ENCODE data around the gene LUC7L3.
"Not testable (repeated sequence)": the region's sequence is repeated elsewhere in the genome, so short reads cannot be mapped to it uniquely, and the experiment has no call there.

Gene LUC7L3

DNA sequence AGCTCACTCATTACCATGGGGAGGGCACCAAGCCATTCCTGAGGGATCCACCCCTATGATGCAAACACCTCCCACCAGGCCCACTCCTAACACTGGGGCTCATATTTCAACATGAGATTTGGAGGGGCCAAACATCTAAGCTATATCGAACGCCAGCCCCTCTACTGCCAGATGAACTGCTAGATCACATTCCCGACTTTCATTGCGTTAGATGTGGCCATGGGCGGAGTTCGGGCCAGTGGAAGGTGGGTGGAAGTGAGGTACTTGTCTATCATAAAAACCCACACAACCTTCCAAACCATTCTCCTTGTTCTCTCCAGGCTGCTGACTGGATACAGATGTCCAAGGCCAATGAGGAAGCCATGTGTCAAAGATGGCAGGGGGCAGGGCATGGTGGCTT lies 75.0 kb downstream of the LUC7L3 start:
- H3K27ac Mint-ChIP-seq = no peak overlapping the region
- DNase-seq (no peak), ATAC-seq (no peak)
- H3K4me3 Mint-ChIP-seq = no peak overlapping the region
- no peaks in the 10 kb centered on the region for H3K36me3 Mint-ChIP-seq (ENCODE audit: low read depth)
- no peaks in the 10 kb centered on the region for H3K9me3 Mint-ChIP-seq
- no peaks in the 10 kb centered on the region for H3K27me3 Mint-ChIP-seq
- no peaks in the 10 kb centered on the region for H3K4me1 Mint-ChIP-seq

DNA sequence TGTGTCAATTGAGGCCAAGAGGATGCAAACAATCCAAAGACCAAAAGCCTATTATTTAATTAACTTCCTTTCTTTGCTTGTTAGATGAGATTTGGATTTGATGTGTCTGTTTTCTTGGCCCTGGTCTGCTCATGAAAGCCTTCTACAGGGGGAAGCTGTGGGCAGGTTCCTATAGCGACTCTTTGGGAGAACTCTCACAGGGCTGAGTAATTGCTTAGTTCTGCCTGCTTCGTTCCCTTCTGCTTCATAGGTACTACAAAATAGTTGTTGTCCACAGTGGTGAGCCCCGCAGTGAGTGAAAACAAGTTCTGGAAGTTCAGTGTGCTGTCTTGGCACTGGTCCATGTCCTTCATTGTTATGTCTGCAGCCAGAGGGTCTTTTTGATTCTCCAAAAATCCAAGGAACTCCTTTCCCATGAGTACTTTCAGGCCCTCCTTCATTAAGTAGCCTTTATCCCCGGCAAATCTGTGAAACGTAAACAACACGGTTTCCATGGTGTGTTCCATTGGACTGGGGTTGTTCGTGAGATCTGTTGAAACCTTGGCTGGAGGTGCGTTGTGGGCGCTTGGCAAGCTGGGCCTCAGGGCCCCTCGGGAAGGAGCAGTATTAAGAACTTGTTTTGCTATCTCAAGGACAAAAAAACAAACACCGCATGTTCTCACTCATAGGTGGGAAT lies 77.9 kb downstream of the LUC7L3 start:
- no peaks in the 10 kb centered on the region for H3K9me3 Mint-ChIP-seq
- no peaks in the 10 kb centered on the region for H3K4me1 Mint-ChIP-seq
- H3K27ac Mint-ChIP-seq = no peak overlapping the region
- H3K36me3 Mint-ChIP-seq (ENCODE audit: low read depth) = no peaks in the 10 kb centered on the region
- no peak overlapping the region for H3K4me3 Mint-ChIP-seq
- no peaks in the 10 kb centered on the region for H3K27me3 Mint-ChIP-seq
- DNase-seq = no peak
- no peak for ATAC-seq

DNA sequence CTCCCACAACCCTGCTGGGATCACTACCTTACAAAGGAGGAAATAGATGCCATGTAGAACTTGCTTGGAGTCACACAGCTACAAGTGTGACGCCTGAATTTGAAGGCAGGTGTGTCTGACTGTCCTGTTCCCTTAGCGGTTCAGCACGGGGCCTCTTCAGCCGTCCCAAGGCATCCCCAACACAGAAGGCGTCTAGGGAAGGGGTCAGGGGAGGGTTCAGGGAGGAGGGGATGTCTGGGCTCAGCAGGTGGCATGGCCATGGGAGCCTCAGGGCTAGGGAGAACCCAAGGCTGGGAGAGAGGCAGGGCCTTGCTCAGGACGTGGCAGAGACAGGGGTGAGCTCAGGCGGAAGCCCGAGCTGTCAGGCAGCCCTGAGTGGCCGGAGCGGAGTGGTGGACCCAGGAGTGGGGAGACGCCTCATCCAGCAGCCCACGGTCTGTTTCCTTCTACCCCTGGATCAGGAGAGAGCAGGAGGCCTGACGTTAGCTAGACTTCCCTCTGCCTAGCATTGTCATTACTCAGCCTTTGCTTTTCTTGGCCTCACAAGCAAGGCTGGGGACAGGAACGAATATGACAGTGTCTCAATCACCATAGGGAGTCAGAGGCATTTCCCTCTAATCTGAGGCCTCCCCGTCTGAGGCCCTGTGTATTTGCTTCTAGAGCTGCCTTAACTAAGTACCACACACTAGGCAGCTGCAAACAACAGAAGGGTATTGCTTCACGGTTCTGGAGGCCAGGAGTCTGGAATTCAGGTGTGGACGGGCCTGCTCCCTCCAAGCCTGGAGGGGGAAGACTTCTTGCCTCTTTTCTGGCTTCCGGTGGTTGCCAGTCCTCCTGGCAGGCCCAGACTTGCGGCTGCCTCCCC lies 79.3 kb downstream of the LUC7L3 start:
- no peak overlapping the region for H3K4me3 Mint-ChIP-seq
- H3K27ac Mint-ChIP-seq = no peak overlapping the region
- H3K4me1 Mint-ChIP-seq = no peaks in the 10 kb centered on the region
- ATAC-seq (no peak), DNase-seq (no peak)
- no peaks in the 10 kb centered on the region for H3K9me3 Mint-ChIP-seq
- H3K36me3 Mint-ChIP-seq (ENCODE audit: low read depth) = no peaks in the 10 kb centered on the region
- no peaks in the 10 kb centered on the region for H3K27me3 Mint-ChIP-seq

DNA sequence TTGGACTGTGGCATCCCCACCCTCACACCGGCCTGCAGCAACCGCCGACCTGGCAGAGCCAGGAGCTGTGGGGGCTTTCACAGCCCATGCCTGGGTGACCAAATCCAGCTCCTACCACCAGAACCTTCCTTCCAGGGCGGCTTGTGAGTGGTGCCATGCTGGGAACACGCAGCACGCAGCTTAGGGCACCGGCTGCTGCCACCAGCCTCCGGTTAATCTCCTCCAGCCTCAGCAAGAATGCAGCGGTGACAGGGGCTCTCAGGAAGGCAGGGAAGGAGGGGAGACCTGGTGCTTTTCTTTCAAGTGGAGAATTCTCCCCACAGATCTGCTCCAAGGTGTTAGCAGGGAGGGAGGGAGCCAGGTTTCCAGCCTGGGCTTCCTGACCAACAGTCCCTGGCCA lies 80.2 kb downstream of the LUC7L3 start:
- Mint-ChIP-seq H3K27ac (no peak overlapping the region), H3K36me3 (ENCODE audit: low read depth) (no peaks in the 10 kb centered on the region), H3K27me3 (no peaks in the 10 kb centered on the region), H3K4me3 (no peak overlapping the region), H3K9me3 (no peaks in the 10 kb centered on the region), H3K4me1 (no peaks in the 10 kb centered on the region)
- ATAC-seq (no peak), DNase-seq (no peak)

DNA sequence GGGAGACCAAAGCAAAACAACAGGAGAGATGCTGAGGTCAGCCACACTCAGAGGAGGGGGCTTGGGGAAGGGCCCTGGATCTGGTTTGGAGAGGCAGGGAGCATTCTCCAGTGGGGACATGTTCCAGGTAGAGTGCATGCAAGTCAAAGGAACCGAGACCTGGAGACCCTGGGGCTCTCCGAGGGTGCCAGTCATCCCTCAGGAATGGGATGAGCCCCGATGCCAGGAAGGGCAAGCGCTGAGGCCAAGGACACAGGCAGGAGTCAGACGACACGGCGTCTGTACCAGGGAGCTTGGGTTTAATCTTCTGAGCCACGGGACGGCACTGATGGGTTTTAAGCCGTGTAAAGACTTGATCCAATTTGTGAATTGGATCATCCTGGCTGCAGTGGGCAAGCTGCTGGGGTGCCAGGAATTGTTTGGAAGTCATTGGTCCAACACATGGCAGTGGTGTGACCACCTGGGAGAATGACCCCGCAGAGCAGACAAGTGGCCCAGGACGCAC lies 80.8 kb downstream of the LUC7L3 start:
- no peaks in the 10 kb centered on the region for H3K36me3 Mint-ChIP-seq (ENCODE audit: low read depth)
- H3K27me3 Mint-ChIP-seq = no peaks in the 10 kb centered on the region
- no peaks in the 10 kb centered on the region for H3K4me1 Mint-ChIP-seq
- no peaks in the 10 kb centered on the region for H3K9me3 Mint-ChIP-seq
- no peak for ATAC-seq
- no peak overlapping the region for H3K4me3 Mint-ChIP-seq
- DNase-seq = no peak
- H3K27ac Mint-ChIP-seq = no peak overlapping the region

DNA sequence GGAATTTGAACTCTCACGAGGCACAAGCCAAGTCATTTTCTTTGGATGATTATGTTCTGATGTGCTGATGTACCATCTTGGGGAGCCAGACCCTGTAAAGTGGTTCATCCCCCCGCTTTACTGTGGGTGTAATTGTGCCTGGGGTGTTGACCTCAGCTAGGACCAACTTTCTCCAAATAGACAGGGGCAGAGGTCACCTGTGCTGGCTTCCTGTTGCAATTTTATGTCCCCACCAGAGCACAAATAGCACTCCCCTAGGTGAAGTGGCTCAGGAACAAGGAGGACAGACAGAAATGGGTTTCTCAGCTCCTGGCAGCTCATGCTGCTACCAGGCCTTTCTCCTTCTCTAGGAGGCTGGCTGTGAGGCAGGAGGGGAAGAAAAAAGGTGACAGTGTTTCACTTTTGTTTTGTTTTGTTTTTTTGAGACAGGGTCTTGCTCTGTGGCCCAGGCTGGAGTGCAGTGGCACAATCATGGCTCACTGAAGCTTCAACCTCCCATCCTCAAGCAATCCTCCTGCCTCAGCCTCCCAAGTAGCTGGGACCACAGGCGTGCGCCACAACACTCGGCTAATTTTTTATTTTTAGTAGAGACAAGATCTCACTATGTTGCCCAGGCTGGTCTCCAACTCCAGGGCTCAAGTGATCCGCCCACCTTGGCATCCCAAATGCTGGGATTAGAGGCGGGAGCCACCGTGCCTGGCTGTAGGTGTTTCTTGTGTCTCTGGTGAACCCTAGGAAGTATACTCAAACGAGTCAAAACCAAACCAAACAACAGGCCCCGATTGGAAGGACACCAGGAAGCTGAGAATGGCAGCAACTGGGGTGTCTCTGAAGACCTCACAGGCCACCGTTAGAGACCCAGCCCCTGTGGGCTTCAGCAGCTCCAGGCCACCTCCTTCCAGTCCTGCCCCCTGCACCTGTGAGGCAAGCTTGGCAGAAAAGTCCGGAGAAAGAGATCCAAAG lies 83.5 kb downstream of the LUC7L3 start:
- Mint-ChIP-seq H3K27me3 (no peaks in the 10 kb centered on the region), H3K36me3 (ENCODE audit: low read depth) (no peaks in the 10 kb centered on the region), H3K4me1 (no peaks in the 10 kb centered on the region), H3K27ac (no peak overlapping the region), H3K4me3 (no peak overlapping the region), H3K9me3 (no peaks in the 10 kb centered on the region)
- no peak for ATAC-seq
- DNase-seq = no peak

DNA sequence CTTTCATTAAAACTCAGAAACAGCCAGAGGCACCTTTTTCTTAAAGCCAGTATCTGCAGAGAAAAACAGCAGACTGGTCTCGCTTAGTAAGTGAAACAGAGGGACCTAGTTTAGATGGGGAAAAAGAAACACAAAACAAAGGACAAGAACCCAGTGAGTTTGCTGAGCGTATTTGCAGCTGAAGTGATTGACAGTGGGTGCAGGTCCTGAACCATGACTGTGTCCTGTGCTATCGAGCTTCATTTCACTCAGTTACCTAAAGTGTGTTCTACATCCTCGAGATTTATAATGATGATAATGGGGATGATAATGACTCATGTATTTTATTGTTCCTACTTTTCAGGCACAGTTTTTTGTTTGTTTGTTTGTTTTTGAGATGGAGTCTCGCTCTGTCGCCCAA lies 84.3 kb downstream of the LUC7L3 start:
- DNase-seq (no peak), ATAC-seq (no peak)
- Mint-ChIP-seq H3K27ac (no peak overlapping the region), H3K4me1 (no peaks in the 10 kb centered on the region), H3K36me3 (ENCODE audit: low read depth) (no peaks in the 10 kb centered on the region), H3K4me3 (no peak overlapping the region), H3K9me3 (no peaks in the 10 kb centered on the region), H3K27me3 (no peaks in the 10 kb centered on the region)

DNA sequence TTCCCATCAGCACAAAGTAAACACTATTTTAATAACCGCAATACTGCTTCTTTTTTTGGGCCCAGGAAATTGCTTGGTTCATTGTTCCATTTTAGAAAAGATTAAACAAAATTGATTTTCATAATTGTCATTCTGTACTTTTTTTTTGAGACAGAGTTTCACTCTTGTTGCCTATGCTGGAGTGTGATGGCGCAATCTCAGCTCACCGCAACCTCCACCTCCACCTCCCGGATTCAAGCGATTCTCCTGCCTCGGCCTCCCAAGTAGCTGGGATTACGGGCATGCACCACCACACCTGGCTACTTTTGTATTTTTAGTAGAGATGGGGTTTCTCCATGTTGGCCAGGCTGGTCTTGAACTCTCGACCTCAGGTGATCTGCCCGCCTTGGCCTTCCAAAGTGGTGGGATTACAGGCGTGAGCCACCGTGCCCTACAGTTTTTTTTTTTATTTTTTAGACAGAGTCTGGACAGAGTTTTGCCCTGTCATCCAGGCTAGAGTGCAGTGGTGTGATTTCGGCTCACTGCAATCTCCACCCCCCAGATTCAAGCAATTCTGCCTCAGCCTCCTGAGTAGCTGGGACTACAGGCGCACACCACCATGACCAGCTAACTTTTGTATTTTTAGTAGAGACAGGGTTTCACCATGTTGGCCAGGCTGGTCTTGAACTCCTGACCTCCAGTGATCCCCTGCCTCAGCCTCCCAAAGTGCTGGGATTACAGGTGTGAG lies 85.5 kb downstream of the LUC7L3 start:
- DNase-seq; H3K27me3 Mint-ChIP-seq; H3K4me3 Mint-ChIP-seq; H3K36me3 Mint-ChIP-seq (ENCODE audit: low read depth); H3K27ac Mint-ChIP-seq; H3K9me3 Mint-ChIP-seq; H3K4me1 Mint-ChIP-seq; ATAC-seq: not testable (repeated sequence)

DNA sequence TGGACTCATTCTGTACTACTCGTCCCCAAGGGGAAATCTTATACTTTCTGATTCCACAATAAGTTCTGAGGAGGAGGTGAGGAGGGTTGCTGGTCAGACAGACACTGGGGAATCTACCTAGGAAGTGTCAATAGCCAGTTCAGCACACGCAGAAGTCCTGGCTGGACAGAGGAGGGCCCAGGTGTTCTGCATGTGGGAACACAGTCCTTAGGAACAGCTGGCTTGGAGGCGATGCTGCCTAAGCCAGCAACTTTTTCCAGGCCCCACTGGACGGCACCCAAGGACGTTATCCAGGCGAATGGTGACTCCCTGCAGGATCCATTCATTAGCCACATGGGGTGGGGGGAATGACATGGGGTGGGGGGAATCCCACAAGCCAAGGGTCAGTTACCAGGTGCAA lies 86.1 kb downstream of the LUC7L3 start:
- no peak overlapping the region for H3K27ac Mint-ChIP-seq

More for the DNA sequence above, 86.1 kb downstream of the LUC7L3 start:
- ATAC-seq (no peak), DNase-seq (no peak)
- Mint-ChIP-seq H3K4me3 (no peak overlapping the region), H3K27me3 (no peaks in the 10 kb centered on the region), H3K36me3 (ENCODE audit: low read depth) (no peaks in the 10 kb centered on the region), H3K4me1 (no peaks in the 10 kb centered on the region), H3K9me3 (no peaks in the 10 kb centered on the region)
